ENCODE measurements around the gene DCAF16.
"Not testable (repeated sequence)": the region's sequence is repeated elsewhere in the genome, so short reads cannot be mapped to it uniquely, and the experiment has no call there.

The DCAF16 gene

GRCh38 chr4:17810260-17811077 is at the start of gene DCAF16, which contains the start of gene NCAPG:
TSS of gene DCAF16 (minus strand) at chr4:17810757. CDS start at chr4:17804141, 6,616 bp downstream.
TSS of gene NCAPG (plus strand) at chr4:17810979. CDS start at chr4:17811078, 99 bp downstream.
- peak; percentile 100 for DNase-seq (ENCODE audit: low spot score)

DNA sequence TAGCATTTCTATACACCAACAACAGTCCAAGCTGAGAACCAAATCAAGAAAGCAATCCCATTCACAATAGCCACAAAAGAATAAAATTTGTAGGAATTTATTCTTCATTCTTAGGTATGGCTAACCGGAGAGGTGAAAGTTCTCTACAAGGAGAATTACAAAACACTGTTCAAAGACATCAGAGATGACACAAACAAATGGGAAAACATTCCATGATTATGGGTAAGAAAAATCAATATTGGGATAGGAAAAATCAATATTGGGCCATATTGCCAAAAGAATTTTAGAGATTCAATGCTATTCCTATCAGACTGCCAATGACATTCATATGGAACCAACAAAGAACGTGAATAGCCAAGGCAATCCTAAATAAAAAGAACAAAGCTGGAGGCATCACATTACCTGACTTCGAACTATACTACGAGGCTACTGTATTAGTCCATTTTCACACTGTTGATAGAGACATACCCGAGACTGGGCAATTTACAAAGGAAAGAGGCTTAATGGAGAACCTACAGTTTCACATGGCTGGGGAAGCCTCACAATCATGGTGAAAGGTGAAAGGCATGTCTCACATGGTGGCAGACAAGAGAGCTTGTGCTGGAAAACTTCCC is 49.3 kb upstream of the DCAF16 start:
- DNase-seq (ENCODE audit: low spot score), result no peak

- DNase-seq (ENCODE audit: low spot score), result no peak
These were observed 43.5 kb upstream of the DCAF16 start for GRCh38 chr4:17854036-17854435.

- no peak for DNase-seq (ENCODE audit: low spot score)
These were observed 41.4 kb upstream of the DCAF16 start for GRCh38 chr4:17851959-17852358.

GRCh38 chr4:17850295-17850694 is 39.7 kb upstream of the DCAF16 start:
- DNase-seq (ENCODE audit: low spot score), result not testable (repeated sequence)

- no peak for DNase-seq (ENCODE audit: low spot score)
These were observed 35.7 kb upstream of the DCAF16 start for GRCh38 chr4:17846266-17846665.

GRCh38 chr4:17823871-17824669 is 13.5 kb upstream of the DCAF16 start:
- DNase-seq (ENCODE audit: low spot score), result no peak

- DNase-seq (ENCODE audit: low spot score), result peak; percentile 72
These were observed 6.5 kb upstream of the DCAF16 start for GRCh38 chr4:17817027-17817426.

DNA sequence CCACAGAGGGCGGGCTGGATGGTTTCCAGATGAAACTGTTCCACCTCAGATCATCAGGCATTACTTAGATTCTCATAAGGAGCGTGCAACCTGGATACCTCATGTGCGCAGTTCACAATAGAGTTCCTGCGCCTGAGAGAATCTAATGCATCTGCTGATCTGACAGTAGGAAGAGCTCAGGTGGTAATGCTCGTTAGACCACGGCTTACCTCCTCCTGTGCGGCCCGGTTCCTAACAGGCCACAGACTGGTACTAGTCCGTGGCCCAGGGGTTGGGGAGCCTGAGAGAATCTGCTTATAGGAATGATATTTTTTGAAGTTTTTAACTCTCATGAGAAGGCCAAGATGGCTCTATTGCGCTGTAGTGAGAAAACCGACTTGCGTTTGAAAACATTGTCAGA is 5.6 kb upstream of the DCAF16 start:
- no peak for DNase-seq (ENCODE audit: low spot score)

- no peak for DNase-seq (ENCODE audit: low spot score)
These were observed 3.6 kb upstream of the DCAF16 start for GRCh38 chr4:17814140-17814539.

DNA sequence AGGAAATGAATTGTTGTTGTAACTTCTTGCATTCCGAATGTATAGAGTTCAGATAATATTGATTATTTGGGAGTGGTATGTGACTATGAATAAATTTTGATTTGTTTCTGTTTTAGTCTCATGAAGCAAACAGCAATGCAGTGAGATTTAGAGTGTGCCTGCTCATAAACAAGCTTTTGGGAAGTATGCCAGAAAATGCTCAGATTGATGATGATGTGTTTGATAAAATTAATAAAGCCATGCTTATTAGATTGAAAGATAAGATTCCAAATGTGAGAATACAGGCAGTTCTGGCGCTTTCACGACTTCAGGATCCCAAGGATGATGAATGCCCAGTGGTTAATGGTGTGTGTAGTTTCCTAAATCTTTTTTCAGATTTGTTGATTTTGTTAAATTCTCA is 2.2 kb upstream of the DCAF16 start:
- no peak for DNase-seq (ENCODE audit: low spot score)

DNA sequence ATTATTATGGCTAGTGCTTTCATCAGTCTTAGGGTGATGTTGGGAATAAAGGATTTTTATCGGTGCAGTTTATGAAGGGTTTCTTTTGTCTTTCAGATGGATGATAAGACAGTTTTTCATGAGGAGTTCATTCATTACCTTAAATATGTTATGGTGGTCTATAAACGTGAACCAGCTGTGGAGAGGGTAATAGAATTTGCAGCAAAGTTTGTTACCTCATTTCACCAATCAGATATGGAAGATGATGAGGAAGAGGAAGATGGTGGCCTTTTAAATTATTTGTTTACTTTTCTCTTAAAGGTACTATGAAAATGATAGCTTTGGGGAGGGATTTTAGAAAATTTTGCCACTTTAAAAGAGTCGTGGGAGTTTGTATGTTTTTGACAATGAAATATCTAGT is 1.6 kb upstream of the DCAF16 start:
- DNase-seq (ENCODE audit: low spot score), result no peak

GRCh38 chr4:17811078-17811603 is 584 bp upstream of the DCAF16 start:
- DNase-seq (ENCODE audit: low spot score), result no peak

DNA sequence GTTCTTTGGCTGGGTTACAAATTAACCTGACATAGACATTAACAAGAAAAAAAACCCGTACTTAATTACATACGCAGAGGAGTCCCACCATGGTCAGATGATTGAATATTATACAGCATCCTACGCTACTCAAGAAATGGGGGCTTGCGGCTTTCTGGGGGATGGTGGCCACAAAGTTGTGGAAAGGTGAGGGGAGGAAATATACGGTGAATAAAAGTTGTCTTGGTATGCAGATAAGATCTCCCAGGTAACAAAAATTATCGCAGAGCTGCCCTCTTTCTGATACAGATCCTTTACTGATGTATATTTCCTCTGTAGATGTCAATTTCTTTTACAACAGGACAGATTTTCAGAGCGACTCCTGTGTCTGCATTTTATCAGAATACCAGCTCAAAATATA is 890 bp downstream of the DCAF16 start:
- no peak for DNase-seq (ENCODE audit: low spot score)

DNA sequence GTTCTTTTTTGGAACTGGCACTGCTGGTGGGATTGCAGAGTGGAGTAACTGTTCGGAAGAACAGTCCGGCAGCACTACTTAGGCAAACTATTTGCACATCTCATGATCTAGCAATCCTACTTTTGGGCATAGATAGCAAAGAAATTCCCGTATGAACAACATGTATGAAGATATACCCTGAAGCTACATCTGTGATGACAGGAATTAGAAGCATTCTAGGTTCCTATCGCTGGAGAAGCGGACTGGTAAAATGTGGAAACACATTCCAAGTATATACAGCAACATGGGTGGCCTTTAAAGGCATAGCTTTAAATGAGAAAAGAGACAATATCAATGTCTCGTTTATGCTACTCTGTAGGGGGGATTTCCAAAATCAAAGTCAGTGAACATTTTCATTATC is 3.1 kb downstream of the DCAF16 start:
- DNase-seq (ENCODE audit: low spot score), result no peak

GRCh38 chr4:17805580-17806155 is 4.9 kb downstream of the DCAF16 start:
- no peak for DNase-seq (ENCODE audit: low spot score)

- no peak for DNase-seq (ENCODE audit: low spot score)
These were observed 12.7 kb downstream of the DCAF16 start for GRCh38 chr4:17797808-17798207.

DNA sequence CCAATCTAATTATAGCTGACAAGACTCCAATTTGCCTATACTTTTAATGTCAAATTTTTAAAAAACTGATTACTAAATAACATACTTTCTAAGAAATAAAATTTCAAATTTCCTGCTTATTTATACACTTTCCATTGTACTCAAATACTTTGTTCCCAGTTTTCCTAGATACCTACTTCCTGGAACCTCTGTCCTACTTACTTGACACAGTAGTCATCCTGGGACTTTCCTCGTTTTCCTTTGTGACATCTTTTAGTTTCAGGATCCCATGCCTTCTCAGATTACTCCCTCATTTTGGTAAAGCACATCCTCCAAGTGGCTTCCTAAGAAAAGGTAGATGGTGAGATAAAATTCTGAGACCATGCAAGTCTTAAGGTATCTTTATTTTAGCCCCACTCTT is 15.8 kb downstream of the DCAF16 start:
- no peak for DNase-seq (ENCODE audit: low spot score)

DNA sequence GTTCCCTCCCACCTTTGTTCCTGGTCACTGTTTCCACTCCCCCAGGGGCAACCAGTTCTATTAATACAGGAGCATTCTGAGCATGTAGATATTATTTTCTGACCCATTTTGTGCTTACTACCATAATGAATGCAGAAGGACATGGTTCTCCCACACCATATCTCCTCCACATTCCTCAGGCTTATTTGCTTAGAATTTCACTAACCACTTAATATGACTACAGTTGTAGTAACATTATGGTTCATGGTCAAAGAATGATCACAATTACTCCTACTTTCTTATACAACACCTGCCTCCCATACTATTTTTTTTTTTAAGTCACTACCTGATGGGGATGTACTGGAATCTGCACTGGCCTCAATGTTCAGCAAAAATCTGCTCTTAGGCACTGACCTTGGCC is 21.6 kb downstream of the DCAF16 start:
- DNase-seq (ENCODE audit: low spot score), result no peak

- no peak for DNase-seq (ENCODE audit: low spot score)
These were observed 23.2 kb downstream of the DCAF16 start for GRCh38 chr4:17787315-17787714.

- DNase-seq (ENCODE audit: low spot score), result peak; percentile 39
These were observed 24.0 kb downstream of the DCAF16 start for GRCh38 chr4:17786567-17786966.

DNA sequence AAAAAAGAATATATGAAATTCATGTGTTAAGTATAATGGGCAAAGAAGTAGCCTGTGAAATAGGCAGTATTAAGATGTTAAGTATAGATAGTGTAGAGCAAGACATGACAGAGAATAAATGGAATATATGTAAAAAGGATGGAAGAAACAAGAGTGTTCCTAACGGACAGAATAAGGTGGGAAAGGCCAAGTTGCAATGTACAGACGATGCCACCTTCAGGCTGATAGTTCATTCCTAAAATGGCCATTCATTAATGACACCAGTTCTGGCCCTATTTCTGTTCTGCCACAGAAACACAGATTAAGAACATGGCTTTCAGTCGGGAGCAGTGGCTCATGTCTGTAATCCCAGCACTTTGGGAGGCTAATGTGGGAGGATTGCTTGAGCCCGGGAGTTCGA is 24.7 kb downstream of the DCAF16 start:
- DNase-seq (ENCODE audit: low spot score), result no peak

Measured in Ammon's horn (tissue), 1 donor.